GM21360 (cell line): Measurements from ENCODE around the gene EIF4H.
A peak's percentile ranks its signal among the peaks of the same experiment; 100 is the strongest.
"Not testable (repeated sequence)": the region's sequence is repeated elsewhere in the genome, so short reads cannot be mapped to it uniquely, and the experiment has no call there.

Source experiments
- ATAC-seq: cut with Tn5 transposase; IDR thresholded peaks from one replicate; pipeline ENCODE4 v1.9.1; 2021; ENCODE audit warnings: mild to moderate bottlenecking, moderate library complexity; ENCODE audit not compliant: unreplicated experiment

EIF4H gene

GRCh38 chr7:74173866-74174605 lies at the start of gene EIF4H:
TSS of gene EIF4H (plus strand) at chr7:74174356. CDS start at chr7:74174384, 28 bp downstream.
- ATAC-seq = peak; percentile 77

GRCh38 chr7:74126220-74126880 lies 47.8 kb upstream of the EIF4H start:
- ATAC-seq = no peak

- ATAC-seq = no peak
Measured at GRCh38 chr7:74129887-74130286, 44.3 kb upstream of the EIF4H start.

- no peak for ATAC-seq
Measured at GRCh38 chr7:74130518-74130917, 43.6 kb upstream of the EIF4H start.

GRCh38 chr7:74134117-74134620 lies 40.0 kb upstream of the EIF4H start:
- ATAC-seq = no peak

- no peak for ATAC-seq
Measured at GRCh38 chr7:74138334-74138867, 35.8 kb upstream of the EIF4H start.

- ATAC-seq = no peak
Measured at GRCh38 chr7:74138945-74139843, 35.0 kb upstream of the EIF4H start.

GRCh38 chr7:74141705-74142104 lies 32.5 kb upstream of the EIF4H start:
- ATAC-seq = no peak

GRCh38 chr7:74143383-74143782 lies 30.8 kb upstream of the EIF4H start:
- ATAC-seq = no peak

GRCh38 chr7:74148491-74148890 lies 25.7 kb upstream of the EIF4H start:
- no peak for ATAC-seq

GRCh38 chr7:74149071-74149470 lies 25.1 kb upstream of the EIF4H start:
- ATAC-seq = no peak

- no peak for ATAC-seq
Measured at GRCh38 chr7:74149603-74150002, 24.6 kb upstream of the EIF4H start.

- no peak for ATAC-seq
Measured at GRCh38 chr7:74153736-74154135, 20.4 kb upstream of the EIF4H start.

- ATAC-seq = no peak
Measured at GRCh38 chr7:74155810-74156395, 18.3 kb upstream of the EIF4H start.

- no peak for ATAC-seq
Measured at GRCh38 chr7:74157605-74158004, 16.6 kb upstream of the EIF4H start.

GRCh38 chr7:74164985-74165456 lies 9.1 kb upstream of the EIF4H start:
- ATAC-seq = no peak

- ATAC-seq = no peak
Measured at GRCh38 chr7:74165867-74166593, 8.1 kb upstream of the EIF4H start.

GRCh38 chr7:74167324-74167723 lies 6.8 kb upstream of the EIF4H start:
- ATAC-seq = not testable (repeated sequence)

GRCh38 chr7:74173074-74173473 lies 1.1 kb upstream of the EIF4H start:
- ATAC-seq = no peak

GRCh38 chr7:74173491-74173865 lies 678 bp upstream of the EIF4H start:
- no peak for ATAC-seq
